Neural crest cell (in vitro differentiated cells): ENCODE results near the gene SASH1. TPM values are rescaled to one million over a fixed set of nuclear protein-coding genes. Genes with fewer than 3 reads are reported as not detected.

ENCODE experiments used
- DNase-seq: peaks from one replicate; pipeline ENCODE4 v3.0.0; 2021; ENCODE audit warnings: low read depth, mixed read lengths, low spot score
- H3K27ac Mint-ChIP-seq: one replicate; pipeline ENCODE4 v1.8.0; 2021; ENCODE audit warnings: mild to moderate bottlenecking, mixed read lengths; ENCODE audit not compliant: unreplicated experiment
- H3K27me3 Mint-ChIP-seq: 2 replicates; pipeline ENCODE4 v1.8.0; 2021; ENCODE audit warnings: low read depth, mild to moderate bottlenecking, mixed read lengths
- H3K36me3 Mint-ChIP-seq: 2 replicates; pipeline ENCODE4 v1.8.0; 2021; ENCODE audit warnings: low read depth, mild to moderate bottlenecking, mixed read lengths
- H3K4me1 Mint-ChIP-seq: 2 replicates; pipeline ENCODE4 v1.8.0; 2021; ENCODE audit warnings: mixed read lengths
- H3K4me3 Mint-ChIP-seq: one replicate; pipeline ENCODE4 v1.8.0; 2021; ENCODE audit warnings: mild to moderate bottlenecking, mixed read lengths
- H3K9me3 Mint-ChIP-seq: 2 replicates; pipeline ENCODE4 v1.8.0; 2021; ENCODE audit warnings: mixed read lengths
- total RNA-seq: library from RNA; stranded (reverse); gene quantifications from 2 replicates; pipeline ENCODE4 v1.2.1, GENCODE V29; 2021
- TF ChIP-seq, protein P1 (sequence below): fragments of 200-600 bp; sonication (generic); conservative IDR thresholded peaks from 2 replicates; pipeline ENCODE4 v1.5.0; 2021; ENCODE audit warnings: antibody characterized with exemption, mild to moderate bottlenecking

The SASH1 gene
- total RNA-seq, 1 donor from 2014 or later: 90.0 TPM

DNA sequence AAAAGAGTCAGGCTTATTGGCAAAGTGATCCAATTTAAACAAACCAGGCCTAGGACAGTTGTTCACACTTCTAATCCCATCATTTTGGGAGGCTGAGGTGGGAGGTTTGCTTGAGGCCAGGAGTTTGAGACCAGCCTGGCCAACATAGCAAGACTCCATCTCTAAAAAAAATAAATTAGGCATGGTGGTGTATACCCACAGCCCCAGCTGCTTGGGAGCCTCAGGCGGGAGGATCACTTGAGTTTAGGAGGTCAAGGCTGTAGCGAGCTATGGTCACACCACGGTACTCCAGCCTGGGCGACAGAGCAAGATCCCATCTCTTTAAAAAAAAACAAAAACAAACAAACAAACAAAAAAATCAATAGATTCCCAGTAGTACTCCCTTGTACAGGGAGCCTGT, 86.8 kb downstream of the SASH1 start:
- no peak for DNase-seq
- Mint-ChIP-seq H3K4me1 (peaks cover 23% of the 10 kb centered on the region), H3K36me3 (peaks cover 15% of the 10 kb centered on the region), H3K27ac (no peak overlapping the region), H3K4me3 (no peak overlapping the region), H3K27me3 (no peaks in the 10 kb centered on the region), H3K9me3 (peaks cover 2% of the 10 kb centered on the region)
- TF ChIP-seq, protein P1, sequence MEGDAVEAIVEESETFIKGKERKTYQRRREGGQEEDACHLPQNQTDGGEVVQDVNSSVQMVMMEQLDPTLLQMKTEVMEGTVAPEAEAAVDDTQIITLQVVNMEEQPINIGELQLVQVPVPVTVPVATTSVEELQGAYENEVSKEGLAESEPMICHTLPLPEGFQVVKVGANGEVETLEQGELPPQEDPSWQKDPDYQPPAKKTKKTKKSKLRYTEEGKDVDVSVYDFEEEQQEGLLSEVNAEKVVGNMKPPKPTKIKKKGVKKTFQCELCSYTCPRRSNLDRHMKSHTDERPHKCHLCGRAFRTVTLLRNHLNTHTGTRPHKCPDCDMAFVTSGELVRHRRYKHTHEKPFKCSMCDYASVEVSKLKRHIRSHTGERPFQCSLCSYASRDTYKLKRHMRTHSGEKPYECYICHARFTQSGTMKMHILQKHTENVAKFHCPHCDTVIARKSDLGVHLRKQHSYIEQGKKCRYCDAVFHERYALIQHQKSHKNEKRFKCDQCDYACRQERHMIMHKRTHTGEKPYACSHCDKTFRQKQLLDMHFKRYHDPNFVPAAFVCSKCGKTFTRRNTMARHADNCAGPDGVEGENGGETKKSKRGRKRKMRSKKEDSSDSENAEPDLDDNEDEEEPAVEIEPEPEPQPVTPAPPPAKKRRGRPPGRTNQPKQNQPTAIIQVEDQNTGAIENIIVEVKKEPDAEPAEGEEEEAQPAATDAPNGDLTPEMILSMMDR: no peak

DNA sequence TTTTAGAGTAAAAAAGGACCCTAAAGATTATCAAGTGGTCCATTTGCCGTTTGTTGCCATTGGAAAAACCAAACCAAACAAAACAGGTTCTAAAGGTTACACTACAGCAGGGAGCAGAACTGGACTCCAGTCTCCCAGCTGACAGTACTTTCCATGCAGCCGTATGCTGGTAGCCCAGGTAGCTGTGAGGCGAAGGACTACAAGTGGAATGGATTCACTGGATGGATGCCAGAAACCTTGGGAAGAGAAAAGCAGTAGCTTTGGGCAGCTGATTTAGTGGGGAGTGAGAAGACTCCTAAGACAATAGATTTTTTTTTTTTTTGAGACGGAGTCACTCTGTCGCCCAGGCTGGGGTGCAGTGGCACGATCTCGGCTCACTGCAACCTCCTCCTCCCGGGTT, 88.3 kb downstream of the SASH1 start:
- no peak overlapping the region for H3K27ac Mint-ChIP-seq
- DNase-seq: no peak
- peaks cover 2% of the 10 kb centered on the region for H3K9me3 Mint-ChIP-seq
- TF ChIP-seq, protein P1: no peak
- H3K27me3 Mint-ChIP-seq: no peaks in the 10 kb centered on the region
- peaks cover 18% of the 10 kb centered on the region for H3K4me1 Mint-ChIP-seq
- H3K4me3 Mint-ChIP-seq: no peak overlapping the region
- peaks cover 13% of the 10 kb centered on the region for H3K36me3 Mint-ChIP-seq

DNA sequence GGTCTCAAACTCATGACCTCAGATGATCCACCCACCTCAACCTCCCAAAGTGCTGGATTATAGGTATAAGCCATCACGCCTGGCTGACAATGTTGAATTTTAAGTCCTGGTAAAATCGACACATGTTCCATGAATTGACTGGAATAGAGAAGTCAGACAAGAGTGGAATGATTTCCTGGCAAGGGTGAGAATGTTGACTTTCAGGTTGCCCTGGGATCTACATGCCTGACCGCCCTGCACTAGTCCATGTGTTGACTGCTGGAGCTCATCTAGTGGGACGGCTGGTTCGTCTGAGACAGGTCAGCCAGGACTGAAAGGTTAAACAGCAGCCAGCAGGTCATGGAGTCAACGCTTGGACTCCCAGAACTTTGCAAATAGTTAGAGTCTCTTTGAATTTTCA, 88.8 kb downstream of the SASH1 start:
- no peak for DNase-seq
- H3K4me1 Mint-ChIP-seq: peaks cover 15% of the 10 kb centered on the region
- TF ChIP-seq, protein P1: no peak
- peaks cover 2% of the 10 kb centered on the region for H3K9me3 Mint-ChIP-seq
- H3K36me3 Mint-ChIP-seq: peaks cover 10% of the 10 kb centered on the region
- H3K27ac Mint-ChIP-seq: no peak overlapping the region
- no peak overlapping the region for H3K4me3 Mint-ChIP-seq
- no peaks in the 10 kb centered on the region for H3K27me3 Mint-ChIP-seq

DNA sequence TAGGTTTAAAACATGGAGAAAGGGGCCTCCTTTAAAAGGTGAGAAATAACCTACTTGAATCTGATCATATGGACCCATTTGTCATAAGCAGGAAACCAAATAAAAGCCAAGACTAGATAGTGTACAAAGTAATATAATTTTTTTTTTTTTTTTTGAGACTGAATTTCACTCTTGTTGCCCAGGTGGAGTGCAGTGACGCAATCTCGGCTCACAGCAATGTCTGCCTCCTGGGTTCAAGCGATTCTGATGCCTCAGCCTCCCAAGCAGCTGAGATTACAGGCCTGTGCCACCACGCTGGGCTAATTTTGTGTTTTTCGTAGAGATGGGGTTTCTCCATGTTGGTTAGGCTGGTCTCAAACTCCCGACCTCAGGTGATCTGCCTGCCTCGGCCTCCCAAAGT, 89.2 kb downstream of the SASH1 start:
- Mint-ChIP-seq H3K27ac (no peak overlapping the region), H3K4me1 (peaks cover 12% of the 10 kb centered on the region), H3K9me3 (peaks cover 2% of the 10 kb centered on the region), H3K36me3 (peaks cover 9% of the 10 kb centered on the region), H3K27me3 (no peaks in the 10 kb centered on the region), H3K4me3 (no peak overlapping the region)
- no peak for DNase-seq
- TF ChIP-seq, protein P1: no peak

DNA sequence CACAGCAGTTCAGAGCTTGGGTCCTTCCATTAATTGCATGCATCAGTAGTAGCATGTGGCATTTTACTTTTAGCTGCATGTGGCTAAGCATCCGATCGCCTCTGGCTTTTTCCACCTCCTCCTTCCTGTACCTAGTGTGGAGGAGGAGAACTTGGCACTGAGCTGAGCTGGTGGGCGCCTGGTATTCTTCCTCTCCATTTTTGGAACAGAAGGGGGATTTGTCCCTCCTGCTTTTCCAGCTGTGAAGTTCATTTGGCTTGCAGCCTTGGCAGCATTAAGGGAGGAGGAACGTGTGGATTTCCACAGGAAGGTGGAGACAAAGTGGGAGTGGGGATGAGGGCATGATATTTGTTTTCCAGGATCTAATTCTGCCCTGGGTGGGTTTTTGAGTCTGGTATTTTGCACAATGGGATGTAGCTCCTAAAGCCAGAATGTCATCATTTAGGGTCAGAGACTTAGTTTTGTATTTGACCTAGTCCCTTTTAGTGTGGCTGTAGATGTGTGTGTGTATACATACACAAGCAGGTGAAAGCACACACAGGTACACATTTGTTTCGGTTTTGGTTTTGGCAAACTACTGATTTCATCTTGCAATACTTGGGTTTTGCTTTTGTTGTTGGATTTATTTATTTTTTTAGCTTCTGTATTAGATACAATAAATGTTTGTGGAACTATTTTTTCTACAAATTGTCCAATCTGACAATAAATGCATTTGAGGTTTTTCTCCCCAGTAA, 90.0 kb downstream of the SASH1 start:
- no peak overlapping the region for H3K4me3 Mint-ChIP-seq
- no peak overlapping the region for H3K27ac Mint-ChIP-seq
- DNase-seq: no peak
- H3K36me3 Mint-ChIP-seq: peaks cover 9% of the 10 kb centered on the region
- H3K27me3 Mint-ChIP-seq: no peaks in the 10 kb centered on the region
- peaks cover 2% of the 10 kb centered on the region for H3K9me3 Mint-ChIP-seq
- TF ChIP-seq, protein P1: no peak
- peaks cover 12% of the 10 kb centered on the region for H3K4me1 Mint-ChIP-seq
